ENCODE measurements around the gene MNX1.

- TF ChIP-seq EZH2 (IDR thresholded peaks at IDR 0.05; ENCODE audit: low read depth) = no peak
- no peak for TF ChIP-seq CTCF (conservative IDR thresholded peaks at IDR 0.05)
Observed at GRCh38 chr7:157002819-157003421, 7.5 kb downstream of the MNX1 start.
